HepG2 (cell line): Measurements from ENCODE around the gene FAF2. TPM values are rescaled to one million over a fixed set of nuclear protein-coding genes. Genes with fewer than 3 reads are reported as not detected.

ENCODE experiments used
- CREB1 ChIP-seq, 2 experiments: fragments of 450-650 bp in 1 of 2; IDR thresholded peaks; 2 replicates each; pipeline ENCODE4 v1.6.1; 2016 to 2017; ENCODE audit warnings: control low read depth in 1 of 2, mild to moderate bottlenecking in 1 of 2, missing compliant biosample characterization in 1 of 2, missing genetic modification characterization in 1 of 2
- HNRNPH1 ChIP-seq: fragments of 200-400 bp; formaldehyde crosslinking; optimal IDR thresholded peaks from 2 replicates; pipeline ENCODE3; 2017; ENCODE audit warnings: mild to moderate bottlenecking, low read depth, low read length
- NFYB ChIP-seq: sonication (generic); formaldehyde crosslinking; IDR thresholded peaks from 2 replicates; pipeline ENCODE4 v1.4.0; 2020; ENCODE audit warnings: missing genetic modification reagents
- NPAS2 ChIP-seq: sonication (generic); formaldehyde crosslinking; IDR thresholded peaks from 2 replicates; pipeline ENCODE4 v1.8.0; 2022; ENCODE audit warnings: mild to moderate bottlenecking, missing genetic modification reagents, borderline replicate concordance
- PTBP1 ChIP-seq: fragments of 200-400 bp; formaldehyde crosslinking; IDR thresholded peaks from 2 replicates; pipeline ENCODE4 v1.6.1; 2018; ENCODE audit warnings: low read length, low read depth; ENCODE audit not compliant: poor library complexity, severe bottlenecking
- SRY ChIP-seq: sonication (generic); formaldehyde crosslinking; IDR thresholded peaks from 2 replicates; pipeline ENCODE4 v1.8.0; 2022; ENCODE audit warnings: mild to moderate bottlenecking, missing genetic modification reagents
- TAF1 ChIP-seq: sonication (generic); formaldehyde crosslinking; IDR thresholded peaks from 2 replicates; pipeline ENCODE4 v1.4.0; 2020; ENCODE audit warnings: missing genetic modification reagents
- ZBTB8A ChIP-seq: sonication (generic); formaldehyde crosslinking; IDR thresholded peaks from 2 replicates; pipeline ENCODE4 v1.4.0; 2020; ENCODE audit warnings: mild to moderate bottlenecking, low read depth, missing genetic modification reagents, borderline replicate concordance
- ZFYVE20 ChIP-seq: sonication (generic); formaldehyde crosslinking; IDR thresholded peaks from 2 replicates; pipeline ENCODE4 v1.8.0; 2023; ENCODE audit warnings: low read depth, mild to moderate bottlenecking, moderate library complexity, missing genetic modification reagents, borderline replicate concordance
- ZNF703 ChIP-seq: sonication (generic); formaldehyde crosslinking; IDR thresholded peaks from 2 replicates; pipeline ENCODE4 v1.5.1; 2020; ENCODE audit warnings: missing genetic modification reagents, mild to moderate bottlenecking, moderate library complexity, borderline replicate concordance
- ZSCAN12 ChIP-seq: sonication (generic); formaldehyde crosslinking; IDR thresholded peaks from 2 replicates; pipeline ENCODE4 v1.9.0; 2021; ENCODE audit warnings: mild to moderate bottlenecking, missing genetic modification reagents
- polyA plus RNA-seq, 8 experiments: library from polyadenylated mRNA; depleted of rRNA in 3 of 8; stranded (reverse) in 7 of 8; unstranded in 1 of 8; fragments of >200 nt; fragmentation: Illumina TruSeq in 4 of 8; extraction: Trizol in 4 of 8; gene quantifications; 2 replicates each; pipeline versions ENCODE4 v1.2.1 to v1.2.3, GENCODE V29; 2011 to 2016; ENCODE audit warnings: low read depth in 4 of 8, missing spikeins in 1 of 8, mixed read lengths in 1 of 8; ENCODE audit not compliant: insufficient read depth in 1 of 8
- total RNA-seq, 5 experiments: library from RNA; depleted of rRNA; stranded (reverse); fragments of >200 nt; fragmentation: Illumina TruSeq; extraction: Trizol; gene quantifications; 2 replicates each; pipeline ENCODE4 v1.2.3, GENCODE V29; 2016; ENCODE audit warnings: low read depth in 1 of 5
- TF ChIP-seq, protein P1 (sequence below): sonication (generic); formaldehyde crosslinking; IDR thresholded peaks from 2 replicates; pipeline ENCODE4 v1.4.0; 2020; ENCODE audit warnings: missing genetic modification reagents, mild to moderate bottlenecking, borderline replicate concordance
- TF ChIP-seq, protein P2 (sequence below): sonication (generic); formaldehyde crosslinking; IDR thresholded peaks from 2 replicates; pipeline ENCODE4 v1.8.0; 2022; ENCODE audit warnings: low read depth, missing genetic modification reagents
- TF ChIP-seq, protein P3 (sequence below): sonication (generic); formaldehyde crosslinking; IDR thresholded peaks from 2 replicates; pipeline ENCODE4 v1.4.0; 2020; ENCODE audit warnings: missing genetic modification reagents, borderline replicate concordance
- TF ChIP-seq, protein P4 (sequence below): sonication (generic); formaldehyde crosslinking; IDR thresholded peaks from 2 replicates; pipeline ENCODE4 v1.5.0; 2020; ENCODE audit warnings: mild to moderate bottlenecking, missing genetic modification reagents, borderline replicate concordance

Gene FAF2
- total and polyA plus RNA-seq, 2 of the 13 experiments (the other 11 are each of a cell fraction or from before 2014, with no cell fraction given) = 27.8 to 34.3 TPM

DNA sequence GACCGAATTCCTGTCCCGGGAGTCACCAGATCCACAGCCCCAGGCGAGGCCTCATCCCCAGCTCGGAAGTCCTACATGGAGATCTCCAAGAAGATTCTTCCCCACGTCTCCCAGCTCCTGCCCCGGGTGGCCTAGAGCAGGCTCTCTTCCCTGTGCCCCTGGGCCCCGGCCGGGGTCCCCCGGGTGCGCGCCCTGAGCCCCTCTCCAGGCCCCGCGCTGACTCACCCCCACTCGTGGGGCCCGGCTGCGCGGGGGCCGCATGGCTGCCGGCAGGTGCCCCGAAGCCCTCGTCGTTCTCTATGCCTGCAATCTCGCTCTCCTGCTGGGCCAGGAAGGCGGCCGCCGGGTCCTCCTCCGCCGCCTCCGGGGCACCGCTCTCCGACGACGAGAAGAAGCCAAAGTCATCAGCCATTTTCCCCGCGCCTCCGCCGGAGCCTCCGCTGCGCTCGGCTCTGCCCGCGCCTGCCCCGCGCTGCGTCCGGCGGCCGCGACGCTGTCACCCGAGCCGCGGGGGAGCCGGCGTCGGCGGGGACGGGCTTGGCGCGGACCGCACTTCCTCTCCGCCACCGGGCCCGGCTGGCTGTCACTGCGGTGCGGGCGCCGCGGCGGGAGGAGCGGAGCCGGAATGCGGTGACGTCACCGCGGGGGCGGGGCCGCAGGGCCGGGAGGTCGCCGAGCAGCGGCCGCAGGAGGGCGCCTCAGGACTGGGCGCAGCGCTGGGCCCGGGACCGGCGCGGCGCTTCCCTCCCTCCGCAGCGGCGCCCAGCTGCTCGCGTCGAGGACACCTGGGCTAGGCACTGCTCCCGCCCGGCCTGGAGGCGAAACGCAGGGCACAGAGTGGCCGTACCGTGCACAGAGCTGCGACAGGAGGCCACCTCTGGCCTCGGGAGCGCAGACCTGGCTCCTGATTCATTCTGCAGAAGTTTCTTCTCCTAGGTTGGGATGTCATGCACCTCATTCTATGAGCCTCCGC is 31.9 kb upstream of the FAF2 start, which contains the start of gene CLTB (continued):
- TF ChIP-seq, protein P1, sequence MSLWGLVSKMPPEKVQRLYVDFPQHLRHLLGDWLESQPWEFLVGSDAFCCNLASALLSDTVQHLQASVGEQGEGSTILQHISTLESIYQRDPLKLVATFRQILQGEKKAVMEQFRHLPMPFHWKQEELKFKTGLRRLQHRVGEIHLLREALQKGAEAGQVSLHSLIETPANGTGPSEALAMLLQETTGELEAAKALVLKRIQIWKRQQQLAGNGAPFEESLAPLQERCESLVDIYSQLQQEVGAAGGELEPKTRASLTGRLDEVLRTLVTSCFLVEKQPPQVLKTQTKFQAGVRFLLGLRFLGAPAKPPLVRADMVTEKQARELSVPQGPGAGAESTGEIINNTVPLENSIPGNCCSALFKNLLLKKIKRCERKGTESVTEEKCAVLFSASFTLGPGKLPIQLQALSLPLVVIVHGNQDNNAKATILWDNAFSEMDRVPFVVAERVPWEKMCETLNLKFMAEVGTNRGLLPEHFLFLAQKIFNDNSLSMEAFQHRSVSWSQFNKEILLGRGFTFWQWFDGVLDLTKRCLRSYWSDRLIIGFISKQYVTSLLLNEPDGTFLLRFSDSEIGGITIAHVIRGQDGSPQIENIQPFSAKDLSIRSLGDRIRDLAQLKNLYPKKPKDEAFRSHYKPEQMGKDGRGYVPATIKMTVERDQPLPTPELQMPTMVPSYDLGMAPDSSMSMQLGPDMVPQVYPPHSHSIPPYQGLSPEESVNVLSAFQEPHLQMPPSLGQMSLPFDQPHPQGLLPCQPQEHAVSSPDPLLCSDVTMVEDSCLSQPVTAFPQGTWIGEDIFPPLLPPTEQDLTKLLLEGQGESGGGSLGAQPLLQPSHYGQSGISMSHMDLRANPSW (CRISPR knock-in tag) = no peak
- TF ChIP-seq ZNF703 (CRISPR knock-in tag) = no peak
- TF ChIP-seq, protein P2, sequence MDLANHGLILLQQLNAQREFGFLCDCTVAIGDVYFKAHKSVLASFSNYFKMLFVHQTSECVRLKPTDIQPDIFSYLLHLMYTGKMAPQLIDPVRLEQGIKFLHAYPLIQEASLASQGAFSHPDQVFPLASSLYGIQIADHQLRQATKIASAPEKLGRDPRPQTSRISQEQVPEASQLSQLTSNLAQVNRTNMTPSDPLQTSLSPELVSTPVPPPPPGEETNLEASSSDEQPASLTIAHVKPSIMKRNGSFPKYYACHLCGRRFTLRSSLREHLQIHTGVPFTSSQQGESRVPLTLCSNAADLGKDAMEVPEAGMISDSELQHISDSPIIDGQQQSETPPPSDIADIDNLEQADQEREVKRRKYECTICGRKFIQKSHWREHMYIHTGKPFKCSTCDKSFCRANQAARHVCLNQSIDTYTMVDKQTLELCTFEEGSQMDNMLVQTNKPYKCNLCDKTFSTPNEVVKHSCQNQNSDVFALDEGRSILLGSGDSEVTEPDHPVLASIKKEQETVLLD (CRISPR knock-in tag) = peak; percentile 83; the same call in 1 of the 2 replicates
- TF ChIP-seq, protein P3, sequence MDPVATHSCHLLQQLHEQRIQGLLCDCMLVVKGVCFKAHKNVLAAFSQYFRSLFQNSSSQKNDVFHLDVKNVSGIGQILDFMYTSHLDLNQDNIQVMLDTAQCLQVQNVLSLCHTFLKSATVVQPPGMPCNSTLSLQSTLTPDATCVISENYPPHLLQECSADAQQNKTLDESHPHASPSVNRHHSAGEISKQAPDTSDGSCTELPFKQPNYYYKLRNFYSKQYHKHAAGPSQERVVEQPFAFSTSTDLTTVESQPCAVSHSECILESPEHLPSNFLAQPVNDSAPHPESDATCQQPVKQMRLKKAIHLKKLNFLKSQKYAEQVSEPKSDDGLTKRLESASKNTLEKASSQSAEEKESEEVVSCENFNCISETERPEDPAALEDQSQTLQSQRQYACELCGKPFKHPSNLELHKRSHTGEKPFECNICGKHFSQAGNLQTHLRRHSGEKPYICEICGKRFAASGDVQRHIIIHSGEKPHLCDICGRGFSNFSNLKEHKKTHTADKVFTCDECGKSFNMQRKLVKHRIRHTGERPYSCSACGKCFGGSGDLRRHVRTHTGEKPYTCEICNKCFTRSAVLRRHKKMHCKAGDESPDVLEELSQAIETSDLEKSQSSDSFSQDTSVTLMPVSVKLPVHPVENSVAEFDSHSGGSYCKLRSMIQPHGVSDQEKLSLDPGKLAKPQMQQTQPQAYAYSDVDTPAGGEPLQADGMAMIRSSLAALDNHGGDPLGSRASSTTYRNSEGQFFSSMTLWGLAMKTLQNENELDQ (CRISPR knock-in tag) = no peak
- no peak for TF ChIP-seq ZFYVE20 (CRISPR knock-in tag)
- TF ChIP-seq NFYB (CRISPR knock-in tag) = no peak
- TF ChIP-seq HNRNPH1 = no peak
- TF ChIP-seq, protein P4, sequence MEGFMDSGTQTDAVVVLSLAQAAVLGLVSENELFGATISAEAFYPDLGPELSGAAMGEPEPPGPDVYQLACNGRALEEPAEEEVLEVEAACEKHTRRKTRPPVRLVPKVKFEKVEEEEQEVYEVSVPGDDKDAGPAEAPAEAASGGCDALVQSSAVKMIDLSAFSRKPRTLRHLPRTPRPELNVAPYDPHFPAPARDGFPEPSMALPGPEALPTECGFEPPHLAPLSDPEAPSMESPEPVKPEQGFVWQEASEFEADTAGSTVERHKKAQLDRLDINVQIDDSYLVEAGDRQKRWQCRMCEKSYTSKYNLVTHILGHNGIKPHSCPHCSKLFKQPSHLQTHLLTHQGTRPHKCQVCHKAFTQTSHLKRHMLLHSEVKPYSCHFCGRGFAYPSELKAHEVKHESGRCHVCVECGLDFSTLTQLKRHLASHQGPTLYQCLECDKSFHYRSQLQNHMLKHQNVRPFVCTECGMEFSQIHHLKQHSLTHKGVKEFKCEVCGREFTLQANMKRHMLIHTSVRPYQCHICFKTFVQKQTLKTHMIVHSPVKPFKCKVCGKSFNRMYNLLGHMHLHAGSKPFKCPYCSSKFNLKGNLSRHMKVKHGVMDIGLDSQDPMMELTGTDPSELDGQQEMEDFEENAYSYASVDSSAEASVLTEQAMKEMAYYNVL (CRISPR knock-in tag) = 0 out of 2 replicates have a peak, but pooled peaks have one; percentile 40
- TF ChIP-seq TAF1 (CRISPR knock-in tag) = peak; percentile 26; the same call in 1 of the 2 replicates
- TF ChIP-seq PTBP1 = no peak
- no peak for TF ChIP-seq ZBTB8A (CRISPR knock-in tag)
- no peak for TF ChIP-seq NPAS2
- TF ChIP-seq SRY (CRISPR knock-in tag) = peak; percentile 73; the same call in 1 of the 2 replicates
- peak; percentile 99 for TF ChIP-seq CREB1 (IDR thresholded peaks at IDR 0.05)
- no peak for TF ChIP-seq CREB1 (CRISPR knock-in tag; IDR thresholded peaks at IDR 0.05)
- no peak for TF ChIP-seq ZSCAN12
